PC-3 (cell line): ENCODE measurements around the gene CAP2. TPM values are rescaled to one million over a fixed set of nuclear protein-coding genes. Genes with fewer than 3 reads are reported as not detected.
"Not testable (repeated sequence)": the region's sequence is repeated elsewhere in the genome, so short reads cannot be mapped to it uniquely, and the experiment has no call there.

Source experiments
- ATAC-seq: fragments of 200-7000 bp; cut with Tn5 transposase; 2 replicates; pipeline ENCODE4 v1.9.1; 2020; ENCODE audit warnings: mild to moderate bottlenecking, moderate library complexity
- BruUV-seq: library from RNA; stranded (reverse); fragments of 400-500 nt; replicated peaks from 2 replicates; lab custom pipeline; 2021; lab: Mats Ljungman, UMichigan
- CTCF ChIA-PET: fragments of 300-600 bp; sonication (Branson Sonifier 250); formaldehyde crosslinking; loops from one replicate; lab custom pipeline; 2022; ENCODE audit warnings: antibody characterized with exemption; lab: Charles Lee
- POLR2A ChIA-PET: fragments of 300-600 bp; sonication (Branson Sonifier 250); formaldehyde crosslinking; loops from one replicate; lab custom pipeline; 2022; ENCODE audit warnings: antibody characterized with exemption; ENCODE audit not compliant: unreplicated experiment; lab: Charles Lee
- DNase-seq: peaks from one replicate; pipeline ENCODE4 v3.0.0-alpha.2; 2015
- H2AFZ ChIP-seq: fragments of 300-600 bp; sonication (generic); 2 replicates; pipeline ENCODE4 v1.6.0; 2016; ENCODE audit warnings: antibody characterized with exemption, low read length
- H3F3A ChIP-seq: fragments of 300-600 bp; sonication (generic); one replicate; pipeline ENCODE4 v1.6.0; 2017; ENCODE audit warnings: antibody characterized with exemption, low read length, control low read depth, mild to moderate bottlenecking; ENCODE audit not compliant: unreplicated experiment
- H3K27ac ChIP-seq: fragments of 300-600 bp; sonication (generic); 2 replicates; pipeline ENCODE4 v1.5.1; 2016; ENCODE audit warnings: mild to moderate bottlenecking, low read length
- H3K27me3 ChIP-seq: fragments of 300-600 bp; sonication (generic); 2 replicates; pipeline ENCODE4 v1.6.1; 2016; ENCODE audit warnings: low read length, mixed read lengths
- H3K36me3 ChIP-seq: fragments of 300-600 bp; sonication (generic); 2 replicates; pipeline ENCODE4 v1.6.1; 2016; ENCODE audit warnings: low read depth, mixed run types, low read length, mixed read lengths
- H3K4me1 ChIP-seq: fragments of 300-600 bp; sonication (generic); 2 replicates; pipeline ENCODE4 v1.5.1; 2016; ENCODE audit warnings: low read length; ENCODE audit not compliant: insufficient read depth
- H3K4me2 ChIP-seq: fragments of 300-600 bp; sonication (generic); 2 replicates; pipeline ENCODE4 v1.6.0; 2016; ENCODE audit warnings: low read length
- H3K4me3 ChIP-seq: fragments of 300-600 bp; sonication (generic); 2 replicates; pipeline ENCODE4 v1.5.1; 2016; ENCODE audit warnings: mild to moderate bottlenecking, low read length, mixed read lengths
- H3K79me2 ChIP-seq: fragments of 300-600 bp; sonication (generic); 2 replicates; pipeline ENCODE4 v1.6.1; 2017; ENCODE audit warnings: low read length, mixed read lengths
- H3K9ac ChIP-seq: fragments of 300-600 bp; sonication (generic); 2 replicates; pipeline ENCODE4 v1.6.0; 2016; ENCODE audit warnings: mild to moderate bottlenecking, low read length
- H3K9me2 ChIP-seq: fragments of 300-600 bp; sonication (generic); replicated peaks from 2 replicates; pipeline ENCODE4 v1.6.1; 2016; ENCODE audit warnings: mixed run types, low read length, mixed read lengths
- H3K9me3 ChIP-seq: fragments of 300-600 bp; sonication (generic); 2 replicates; pipeline ENCODE4 v1.6.1; 2016; ENCODE audit warnings: low read length, mixed read lengths
- H4K20me1 ChIP-seq: fragments of 300-600 bp; sonication (generic); 2 replicates; pipeline ENCODE4 v1.6.1; 2016; ENCODE audit warnings: low read length, mixed read lengths
- EZH2 ChIP-seq: fragments of 300-600 bp; sonication (generic); IDR thresholded peaks from one replicate; pipeline ENCODE4 v1.6.1; 2017; ENCODE audit warnings: antibody characterized with exemption, mild to moderate bottlenecking, low read length; ENCODE audit not compliant: unreplicated experiment
- EZH2phosphoT487 ChIP-seq: fragments of 300-600 bp; sonication (generic); IDR thresholded peaks from 2 replicates; pipeline ENCODE4 v1.6.1; 2018; ENCODE audit warnings: mild to moderate bottlenecking, antibody characterized with exemption, low read length, borderline replicate concordance
- intact Hi-C: fragments of 100-400 bp; cut with micrococcal nuclease; formaldehyde crosslinking; loops from 2 replicates; pipeline ENCODE4 v1.9.0; 2023
- total RNA-seq: library from RNA; depleted of rRNA; stranded (reverse); fragments of >200 nt; gene quantifications from 2 replicates; pipeline ENCODE4 v1.2.3, GENCODE V29; 2014
- TF ChIP-seq, protein P1 (sequence below): fragments of 300-600 bp; sonication (generic); conservative IDR thresholded peaks from 2 replicates; pipeline ENCODE4 v1.5.1; 2017; ENCODE audit warnings: antibody characterized with exemption, low read depth, mild to moderate bottlenecking, low read length

Gene CAP2
- total RNA-seq, 1 experiment from 2014 or later: 8.2 TPM

DNA sequence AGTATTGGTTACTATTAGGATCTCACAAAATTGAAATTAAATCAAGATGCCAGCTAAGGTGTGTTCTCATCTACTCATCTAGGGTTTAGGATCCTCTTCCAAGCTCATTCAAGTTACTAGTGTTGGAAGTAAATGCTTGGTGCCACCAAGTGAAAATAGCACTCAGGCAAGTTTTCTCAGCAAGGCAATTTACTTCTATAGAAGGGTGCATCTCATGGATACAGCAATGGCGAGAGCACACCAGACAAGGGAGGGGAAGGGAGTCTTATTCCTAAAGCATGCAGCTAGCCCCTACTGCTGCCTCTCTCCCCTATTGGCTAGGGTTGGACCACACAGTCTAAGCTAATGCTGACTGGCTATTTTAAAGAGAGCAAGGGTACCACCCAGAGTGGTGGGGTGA lies 183.7 kb downstream of the CAP2 start:
- intact Hi-C loops: no loop called here
- H3K36me3 ChIP-seq: no peaks in the 10 kb centered on the region
- BruUV-seq: no TSS peak
- ChIA-PET CTCF (no interaction called here), POLR2A (no interaction called here)
- no peak overlapping the region for H3K4me3 ChIP-seq
- no peak overlapping the region for H3K9ac ChIP-seq
- no peaks in the 10 kb centered on the region for H3F3A ChIP-seq
- no peaks in the 10 kb centered on the region for H3K27me3 ChIP-seq
- no peaks in the 10 kb centered on the region for H3K79me2 ChIP-seq
- H3K4me1 ChIP-seq: no peaks in the 10 kb centered on the region
- H3K27ac ChIP-seq: no peak overlapping the region
- H2AFZ ChIP-seq: no peak overlapping the region
- H3K4me2 ChIP-seq: no peak overlapping the region
- H3K9me3 ChIP-seq: peaks cover 7% of the 10 kb centered on the region; the same call in 1 of the 2 replicates
- H4K20me1 ChIP-seq: no peaks in the 10 kb centered on the region
- no peak for DNase-seq
- no peaks in the 10 kb centered on the region for H3K9me2 ChIP-seq
- no peak for ATAC-seq
- no peak for TF ChIP-seq EZH2
- TF ChIP-seq, protein P1, sequence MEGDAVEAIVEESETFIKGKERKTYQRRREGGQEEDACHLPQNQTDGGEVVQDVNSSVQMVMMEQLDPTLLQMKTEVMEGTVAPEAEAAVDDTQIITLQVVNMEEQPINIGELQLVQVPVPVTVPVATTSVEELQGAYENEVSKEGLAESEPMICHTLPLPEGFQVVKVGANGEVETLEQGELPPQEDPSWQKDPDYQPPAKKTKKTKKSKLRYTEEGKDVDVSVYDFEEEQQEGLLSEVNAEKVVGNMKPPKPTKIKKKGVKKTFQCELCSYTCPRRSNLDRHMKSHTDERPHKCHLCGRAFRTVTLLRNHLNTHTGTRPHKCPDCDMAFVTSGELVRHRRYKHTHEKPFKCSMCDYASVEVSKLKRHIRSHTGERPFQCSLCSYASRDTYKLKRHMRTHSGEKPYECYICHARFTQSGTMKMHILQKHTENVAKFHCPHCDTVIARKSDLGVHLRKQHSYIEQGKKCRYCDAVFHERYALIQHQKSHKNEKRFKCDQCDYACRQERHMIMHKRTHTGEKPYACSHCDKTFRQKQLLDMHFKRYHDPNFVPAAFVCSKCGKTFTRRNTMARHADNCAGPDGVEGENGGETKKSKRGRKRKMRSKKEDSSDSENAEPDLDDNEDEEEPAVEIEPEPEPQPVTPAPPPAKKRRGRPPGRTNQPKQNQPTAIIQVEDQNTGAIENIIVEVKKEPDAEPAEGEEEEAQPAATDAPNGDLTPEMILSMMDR: no peak
- no peak for TF ChIP-seq EZH2phosphoT487

DNA sequence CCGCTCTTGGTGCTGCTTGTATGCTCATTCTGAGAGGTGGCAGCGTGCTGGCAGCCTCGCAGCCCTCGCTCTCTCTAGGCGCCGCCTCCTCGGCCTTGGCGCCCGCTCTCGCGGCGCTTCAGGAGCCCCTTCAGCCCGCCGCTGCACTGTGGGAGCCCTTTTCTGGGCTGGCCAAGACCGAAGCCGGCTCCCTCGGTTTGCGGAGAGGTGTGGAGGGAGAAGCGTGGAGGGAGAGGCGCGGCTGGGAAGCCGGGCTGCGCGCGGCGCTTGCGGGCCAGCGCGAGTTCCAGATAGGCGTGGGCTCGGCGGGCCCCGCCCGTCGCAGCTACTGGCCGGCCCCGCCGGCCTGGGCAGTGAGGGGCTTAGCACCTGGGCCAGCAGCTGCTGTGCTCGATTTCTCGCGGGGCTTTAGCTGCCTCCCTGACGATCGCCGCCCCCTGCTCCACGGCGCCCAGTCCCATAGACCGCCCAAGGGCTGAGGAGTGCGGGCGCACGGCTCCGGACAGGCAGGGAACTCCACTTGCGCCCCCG lies 187.2 kb downstream of the CAP2 start:
- POLR2A ChIA-PET: no interaction called here
- H3K4me2 ChIP-seq: peak overlapping the region; percentile 90
- peak overlapping the region; percentile 71 for H3K4me3 ChIP-seq
- 0 out of 2 replicates have a peak, but pooled peaks cover 4% of the 10 kb centered on the region for H3K4me1 ChIP-seq
- no TSS peak for BruUV-seq
- H3K9ac ChIP-seq: peak overlapping the region; percentile 70
- DNase-seq (peak; percentile 42), ATAC-seq (peak; percentile 72)
- H4K20me1 ChIP-seq: no peaks in the 10 kb centered on the region
- H3K9me2 ChIP-seq: no peaks in the 10 kb centered on the region
- no peaks in the 10 kb centered on the region for H3K79me2 ChIP-seq
- H3K27ac ChIP-seq: no peak overlapping the region
- H3K27me3 ChIP-seq: no peaks in the 10 kb centered on the region
- CTCF ChIA-PET: no interaction called here
- peaks cover 7% of the 10 kb centered on the region; the same call in 1 of the 2 replicates for H3K9me3 ChIP-seq
- no peaks in the 10 kb centered on the region for H3K36me3 ChIP-seq
- peak overlapping the region; percentile 97 for H2AFZ ChIP-seq
- intact Hi-C loops: loop anchor here (1.0 to 5.0 kb wide), 2 partner anchors 83 to 187 kb away; partner anchors contain the start of gene CAP2
- TF ChIP-seq, protein P1: no peak
- no peak for TF ChIP-seq EZH2phosphoT487
- no peak for TF ChIP-seq EZH2
- H3F3A ChIP-seq: no peaks in the 10 kb centered on the region

DNA sequence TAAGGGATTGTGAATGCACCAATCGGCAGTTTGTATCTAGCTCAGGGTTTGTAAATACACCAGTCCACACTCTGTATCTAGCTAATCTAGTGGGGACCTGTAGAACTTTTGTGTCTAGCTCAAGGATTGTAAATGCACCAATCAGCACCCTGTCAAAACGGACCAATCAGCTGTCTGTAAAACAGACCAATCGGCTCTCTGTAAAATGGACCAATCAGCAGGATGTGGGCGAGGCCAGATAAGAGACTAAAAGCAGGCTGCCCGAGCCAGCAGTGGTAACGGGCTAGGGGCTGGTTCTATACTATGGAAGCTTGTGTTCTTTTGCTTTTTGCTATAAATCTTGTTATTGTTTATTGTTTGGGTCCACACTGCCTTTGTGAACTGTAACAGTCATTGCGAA lies 187.9 kb downstream of the CAP2 start:
- H3F3A ChIP-seq, H3K27me3 ChIP-seq, H3K4me1 ChIP-seq, ATAC-seq, H2AFZ ChIP-seq, CTCF ChIA-PET, H3K27ac ChIP-seq, H3K9me2 ChIP-seq, H3K9ac ChIP-seq, H3K4me2 ChIP-seq, H3K4me3 ChIP-seq, POLR2A ChIA-PET, H4K20me1 ChIP-seq, H3K36me3 ChIP-seq, H3K9me3 ChIP-seq, H3K79me2 ChIP-seq, DNase-seq: not testable (repeated sequence)
- intact Hi-C loops: loop anchor here (5.0 kb wide), 1 partner anchor 84 kb away; no protein-coding TSS in a partner anchor
- BruUV-seq: TSS peak; percentile 47
